IPS-18a (cell line): ENCODE measurements around the gene TCEAL4.

ENCODE experiments used
- H3K27ac ChIP-seq: one replicate; pipeline ENCODE4 v1.5.1; 2013; ENCODE audit warnings: low read length
- H3K27me3 ChIP-seq: one replicate; pipeline ENCODE4 v1.6.1; 2013; ENCODE audit warnings: mild to moderate bottlenecking, low read length; ENCODE audit not compliant: control insufficient read depth, insufficient read depth
- H3K36me3 ChIP-seq: one replicate; pipeline ENCODE4 v1.6.1; 2013; ENCODE audit warnings: low read depth, low read length; ENCODE audit not compliant: control insufficient read depth
- H3K4me1 ChIP-seq: one replicate; pipeline ENCODE4 v1.6.1; 2013; ENCODE audit warnings: low read depth, low read length; ENCODE audit not compliant: control insufficient read depth
- H3K4me3 ChIP-seq: one replicate; pipeline ENCODE4 v1.5.1; 2013; ENCODE audit warnings: low read length
- H3K9ac ChIP-seq: one replicate; pipeline ENCODE4 v1.6.1; 2013; ENCODE audit warnings: mild to moderate bottlenecking, low read length, moderate library complexity
- H3K9me3 ChIP-seq: one replicate; pipeline ENCODE4 v1.6.1; 2013; ENCODE audit warnings: low read depth, low read length; ENCODE audit not compliant: control insufficient read depth

Gene TCEAL4

GRCh38 chrX:103585411-103586313, at the start of gene TCEAL4:
Gene TCEAL4, plus strand, starts transcription at chrX:103585515. Its CDS starts 1,161 bp downstream, at chrX:103586676.
- H3K4me1 ChIP-seq, result peaks cover 8% of the 10 kb centered on the region
- H3K4me3 ChIP-seq, result peak within 1 kb of the TSS; percentile 93
- peaks cover 13% of the 10 kb centered on the region for H3K36me3 ChIP-seq
- H3K27me3 ChIP-seq, result no peaks in the 10 kb centered on the region
- no peak within 1 kb of the TSS for H3K27ac ChIP-seq
- H3K9me3 ChIP-seq, result no peaks in the 10 kb centered on the region
- H3K9ac ChIP-seq, result peak within 1 kb of the TSS; percentile 89

- peaks cover 6% of the 10 kb centered on the region for H3K27me3 ChIP-seq
- no peak overlapping the region for H3K9ac ChIP-seq
- H3K4me1 ChIP-seq, result no peaks in the 10 kb centered on the region
- H3K4me3 ChIP-seq, result no peak overlapping the region
- H3K27ac ChIP-seq, result no peak overlapping the region
- H3K9me3 ChIP-seq, result no peaks in the 10 kb centered on the region
- no peaks in the 10 kb centered on the region for H3K36me3 ChIP-seq
Observed at GRCh38 chrX:103536071-103536470, 49.2 kb upstream of the TCEAL4 start.

DNA sequence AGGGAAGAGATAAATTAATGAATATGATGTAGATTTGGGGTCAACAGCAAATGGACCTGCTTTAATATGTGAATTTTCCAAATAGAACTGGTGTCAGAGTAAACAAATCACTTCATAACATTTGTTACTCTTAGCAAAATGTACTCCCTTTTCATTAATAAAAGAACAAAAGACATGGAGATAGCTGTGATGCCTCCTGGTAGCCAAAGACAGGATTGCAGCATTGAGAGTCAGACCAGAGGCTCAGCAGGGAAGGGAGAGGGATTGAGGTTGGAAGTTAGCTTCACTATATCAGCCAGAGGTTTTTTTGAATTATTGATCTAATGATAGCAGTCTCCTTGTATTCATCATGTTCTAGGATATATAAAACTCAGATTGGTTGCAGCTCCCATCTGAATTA, 48.6 kb upstream of the TCEAL4 start:
- no peak overlapping the region for H3K27ac ChIP-seq
- H3K9me3 ChIP-seq, result no peaks in the 10 kb centered on the region
- H3K4me1 ChIP-seq, result no peaks in the 10 kb centered on the region
- H3K27me3 ChIP-seq, result peaks cover 6% of the 10 kb centered on the region
- H3K9ac ChIP-seq, result no peak overlapping the region
- no peak overlapping the region for H3K4me3 ChIP-seq
- no peaks in the 10 kb centered on the region for H3K36me3 ChIP-seq

DNA sequence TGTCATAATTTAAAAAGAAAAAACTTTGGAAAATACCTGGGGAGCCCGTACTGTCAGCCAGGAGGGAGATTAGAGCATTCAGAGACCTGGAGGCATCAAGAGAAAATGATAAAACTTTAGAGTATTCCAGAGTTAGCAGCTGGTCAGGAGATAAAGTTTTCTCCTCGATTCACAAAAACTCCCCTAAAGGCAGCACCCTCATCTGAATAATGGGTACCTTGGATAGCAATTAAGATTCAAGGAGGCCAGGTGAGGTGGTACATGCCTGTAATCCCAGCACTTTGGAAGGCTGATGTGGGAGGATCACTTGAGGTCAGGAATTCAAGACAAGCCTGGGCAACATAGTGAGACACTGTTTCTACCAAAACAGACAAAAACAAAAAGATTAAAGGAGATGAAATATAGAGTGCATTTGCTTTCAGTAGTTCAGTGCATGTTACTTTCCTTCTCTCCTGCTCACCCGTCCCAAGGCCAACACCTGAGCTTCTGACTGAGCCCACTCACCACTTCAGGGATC, 47.4 kb upstream of the TCEAL4 start:
- no peak overlapping the region for H3K27ac ChIP-seq
- no peaks in the 10 kb centered on the region for H3K36me3 ChIP-seq

GRCh38 chrX:103538728-103539127, 46.6 kb upstream of the TCEAL4 start:
- no peak overlapping the region for H3K27ac ChIP-seq
- H3K4me3 ChIP-seq, result no peak overlapping the region
- no peaks in the 10 kb centered on the region for H3K4me1 ChIP-seq
- H3K9ac ChIP-seq, result no peak overlapping the region
- peaks cover 6% of the 10 kb centered on the region for H3K27me3 ChIP-seq
- no peaks in the 10 kb centered on the region for H3K9me3 ChIP-seq
- no peaks in the 10 kb centered on the region for H3K36me3 ChIP-seq

More for the DNA sequence above, 47.4 kb upstream of the TCEAL4 start:
- H3K27me3 ChIP-seq, result peaks cover 6% of the 10 kb centered on the region
- H3K9ac ChIP-seq, result no peak overlapping the region
- H3K4me1 ChIP-seq, result no peaks in the 10 kb centered on the region
- H3K4me3 ChIP-seq, result no peak overlapping the region
- H3K9me3 ChIP-seq, result no peaks in the 10 kb centered on the region

GRCh38 chrX:103539695-103540094, 45.6 kb upstream of the TCEAL4 start:
- H3K4me1 ChIP-seq, result no peaks in the 10 kb centered on the region
- no peak overlapping the region for H3K4me3 ChIP-seq
- H3K9me3 ChIP-seq, result no peaks in the 10 kb centered on the region
- H3K27me3 ChIP-seq, result no peaks in the 10 kb centered on the region
- H3K36me3 ChIP-seq, result no peaks in the 10 kb centered on the region
- no peak overlapping the region for H3K9ac ChIP-seq
- no peak overlapping the region for H3K27ac ChIP-seq

DNA sequence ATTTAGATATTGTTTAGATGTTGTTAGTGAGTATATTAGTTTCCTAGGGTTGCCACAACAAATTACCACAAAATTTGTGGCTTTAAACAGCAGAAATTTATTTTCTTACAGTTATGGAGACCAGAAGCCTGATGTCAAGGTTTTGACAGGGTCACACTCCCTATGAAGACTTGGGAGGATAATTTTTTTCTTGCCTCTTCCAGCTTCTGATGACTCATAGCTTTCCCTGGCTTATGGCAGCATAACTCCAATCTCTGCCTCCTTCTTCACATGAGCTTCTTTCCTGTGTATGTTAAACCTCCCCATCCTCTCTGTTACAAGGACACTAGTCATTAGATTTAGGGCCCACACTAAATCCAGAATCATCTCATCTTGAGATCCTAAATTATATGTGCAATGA, 45.2 kb upstream of the TCEAL4 start:
- Histone ChIP-seq H3K4me3 (no peak overlapping the region), H3K27ac (no peak overlapping the region), H3K4me1 (no peaks in the 10 kb centered on the region), H3K36me3 (no peaks in the 10 kb centered on the region), H3K27me3 (no peaks in the 10 kb centered on the region), H3K9ac (no peak overlapping the region), H3K9me3 (no peaks in the 10 kb centered on the region)

GRCh38 chrX:103549916-103550315, 35.4 kb upstream of the TCEAL4 start:
- Histone ChIP-seq H3K27ac (no peak overlapping the region), H3K27me3 (no peaks in the 10 kb centered on the region), H3K36me3 (no peaks in the 10 kb centered on the region), H3K9me3 (no peaks in the 10 kb centered on the region), H3K4me3 (no peak overlapping the region), H3K9ac (no peak overlapping the region), H3K4me1 (no peaks in the 10 kb centered on the region)

- no peaks in the 10 kb centered on the region for H3K9me3 ChIP-seq
- H3K4me1 ChIP-seq, result no peaks in the 10 kb centered on the region
- no peak overlapping the region for H3K9ac ChIP-seq
- H3K27me3 ChIP-seq, result no peaks in the 10 kb centered on the region
- H3K27ac ChIP-seq, result no peak overlapping the region
- H3K36me3 ChIP-seq, result no peaks in the 10 kb centered on the region
- no peak overlapping the region for H3K4me3 ChIP-seq
Observed at GRCh38 chrX:103550415-103551051, 34.8 kb upstream of the TCEAL4 start.

DNA sequence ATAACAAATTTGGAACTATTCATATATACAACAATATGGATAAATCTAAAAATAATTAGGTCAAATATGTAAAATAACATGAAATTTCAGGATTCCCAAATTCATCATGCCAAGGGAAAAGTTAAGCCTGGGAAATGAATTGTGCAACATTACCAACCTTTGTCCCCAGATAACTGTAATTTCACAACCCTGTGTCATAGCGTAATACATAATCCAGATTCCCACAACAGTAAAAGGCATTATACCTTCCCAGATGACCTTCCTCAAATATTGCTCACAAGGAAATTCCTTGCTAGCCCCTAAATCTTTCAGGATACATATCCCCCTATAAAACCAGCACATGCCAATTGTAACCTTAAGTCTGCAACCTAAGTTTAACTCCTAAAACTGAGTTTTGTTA, 33.1 kb upstream of the TCEAL4 start:
- no peak overlapping the region for H3K9ac ChIP-seq
- no peak overlapping the region for H3K27ac ChIP-seq
- H3K9me3 ChIP-seq, result no peaks in the 10 kb centered on the region
- no peak overlapping the region for H3K4me3 ChIP-seq
- no peaks in the 10 kb centered on the region for H3K27me3 ChIP-seq
- H3K4me1 ChIP-seq, result no peaks in the 10 kb centered on the region
- H3K36me3 ChIP-seq, result no peaks in the 10 kb centered on the region

DNA sequence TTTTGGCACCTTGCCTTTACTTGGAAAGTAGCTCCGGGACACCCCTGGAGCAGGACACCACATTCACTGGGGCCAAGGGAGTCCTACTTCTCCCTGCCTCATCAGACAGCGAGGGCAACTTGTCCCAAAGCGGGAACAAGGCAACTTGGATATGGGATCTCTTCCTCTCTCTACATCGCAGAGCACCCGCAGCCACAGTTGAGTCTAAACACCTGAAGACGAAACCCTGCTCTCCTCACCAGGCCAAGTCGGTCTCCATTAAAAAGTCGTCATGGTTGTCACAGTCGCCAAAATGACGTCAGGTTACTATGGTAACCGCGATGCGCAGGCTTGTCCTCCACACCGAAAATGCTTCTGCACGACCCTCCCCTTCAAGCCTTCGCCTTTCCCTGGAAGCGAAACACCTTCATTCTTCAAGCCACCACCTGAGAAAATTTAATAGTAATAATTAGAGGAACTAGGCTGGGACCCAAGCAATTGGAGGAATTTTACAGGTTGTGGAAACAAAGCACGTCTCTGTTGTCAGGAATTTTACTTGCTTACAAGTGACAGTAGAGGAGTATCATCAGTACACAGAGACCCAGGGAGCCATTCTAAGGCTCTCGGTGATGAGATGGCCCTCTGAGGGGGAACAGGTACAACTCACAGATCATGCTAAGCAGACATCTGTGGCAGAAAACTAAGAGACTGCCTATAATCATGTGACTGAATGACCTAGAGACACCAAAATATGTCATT, 30.5 kb upstream of the TCEAL4 start:
- H3K4me3 ChIP-seq, result peak overlapping the region; percentile 85
- no peaks in the 10 kb centered on the region for H3K27me3 ChIP-seq
- H3K9me3 ChIP-seq, result no peaks in the 10 kb centered on the region
- peak overlapping the region; percentile 12 for H3K27ac ChIP-seq
- H3K9ac ChIP-seq, result peak overlapping the region; percentile 65
- H3K4me1 ChIP-seq, result no peaks in the 10 kb centered on the region
- H3K36me3 ChIP-seq, result no peaks in the 10 kb centered on the region
